Measurements from ENCODE around the gene SYT8.
"Not testable (repeated sequence)": the region's sequence is repeated elsewhere in the genome, so short reads cannot be mapped to it uniquely, and the experiment has no call there.

The SYT8 gene

GRCh38 chr11:1875851-1876301 is 41.1 kb downstream of the SYT8 start:
- not testable (repeated sequence) for DNase-seq

- no peak for DNase-seq
Observed at GRCh38 chr11:1876361-1877063, 41.7 kb downstream of the SYT8 start.

GRCh38 chr11:1877211-1878136 is 42.7 kb downstream of the SYT8 start:
- DNase-seq, result no peak

GRCh38 chr11:1878137-1879031 is 43.6 kb downstream of the SYT8 start:
- no peak for DNase-seq

- DNase-seq, result no peak
Observed at GRCh38 chr11:1879342-1879940, 44.7 kb downstream of the SYT8 start.

GRCh38 chr11:1879941-1880720 is 45.3 kb downstream of the SYT8 start:
- no peak for DNase-seq

GRCh38 chr11:1880746-1881441 is 46.1 kb downstream of the SYT8 start:
- DNase-seq, result no peak

- no peak for DNase-seq
Observed at GRCh38 chr11:1881442-1882264, 46.9 kb downstream of the SYT8 start.

GRCh38 chr11:1882265-1883238 is 47.8 kb downstream of the SYT8 start:
- DNase-seq, result no peak

- DNase-seq, result no peak
Observed at GRCh38 chr11:1883346-1884302, 48.8 kb downstream of the SYT8 start.

- DNase-seq, result no peak
Observed at GRCh38 chr11:1884303-1884700, 49.5 kb downstream of the SYT8 start.

- not testable (repeated sequence) for DNase-seq
Observed at GRCh38 chr11:1886551-1886950, 51.8 kb downstream of the SYT8 start.
